Neural cell (in vitro differentiated cells): ENCODE results near the gene PADI4. TPM values are rescaled to one million over a fixed set of nuclear protein-coding genes. Genes with fewer than 3 reads are reported as not detected.

ENCODE experiments used
- H2AFZ ChIP-seq: fragments of 200-600, 300-800 bp; sonication (generic), shearing (Covaris generic); 2 replicates; pipeline ENCODE4 v1.6.0; 2014; ENCODE audit warnings: low read depth, mild to moderate bottlenecking, antibody characterized with exemption, low read length, moderate library complexity
- H3F3A ChIP-seq: fragments of 200-600 bp; shearing (Covaris generic); 2 replicates; pipeline ENCODE4 v1.6.1; 2016; ENCODE audit warnings: mild to moderate bottlenecking, moderate library complexity, mixed read lengths, antibody characterized with exemption, low read length; ENCODE audit not compliant: insufficient read depth, poor library complexity, severe bottlenecking
- H3K27ac ChIP-seq: fragments of 200-600, 300-800 bp; sonication (generic), shearing (Covaris generic); 2 replicates; pipeline ENCODE4 v1.5.1; 2014; ENCODE audit warnings: mild to moderate bottlenecking, low read length, moderate library complexity
- H3K27me3 ChIP-seq: fragments of 300-800, 200-600 bp; sonication (generic), shearing (Covaris generic); 2 replicates; pipeline ENCODE4 v1.6.0; 2014; ENCODE audit warnings: mild to moderate bottlenecking, low read depth, low read length, moderate library complexity; ENCODE audit not compliant: insufficient read depth
- H3K36me3 ChIP-seq: fragments of 300-800, 200-600 bp; sonication (generic), shearing (Covaris generic); 2 replicates; pipeline ENCODE4 v1.5.1; 2014; ENCODE audit warnings: mild to moderate bottlenecking, antibody characterized with exemption, low read length, moderate library complexity; ENCODE audit not compliant: insufficient read depth
- H3K4me2 ChIP-seq: fragments of 300-800, 200-600 bp; sonication (generic), shearing (Covaris generic); 2 replicates; pipeline ENCODE4 v1.6.0; 2014; ENCODE audit warnings: mild to moderate bottlenecking, low read length
- H3K4me3 ChIP-seq: fragments of 300-800, 200-600 bp; sonication (generic), shearing (Covaris generic); 2 replicates; pipeline ENCODE4 v1.5.1; 2014; ENCODE audit warnings: mild to moderate bottlenecking, low read length, moderate library complexity
- H3K79me2 ChIP-seq: fragments of 200-600 bp; shearing (Covaris generic); replicated peaks from 2 replicates; pipeline ENCODE4 v1.6.0; 2014; ENCODE audit warnings: mild to moderate bottlenecking, low read length, moderate library complexity; ENCODE audit not compliant: insufficient read depth
- H3K9ac ChIP-seq: fragments of 300-800, 200-600 bp; sonication (generic), shearing (Covaris generic); 2 replicates; pipeline ENCODE4 v1.6.1; 2016; ENCODE audit warnings: mild to moderate bottlenecking, low read length, mixed read lengths
- H3K9me2 ChIP-seq: fragments of 200-600 bp; shearing (Covaris generic); 2 replicates; pipeline ENCODE4 v1.6.1; 2016; ENCODE audit warnings: mild to moderate bottlenecking, low read length, mixed read lengths; ENCODE audit not compliant: insufficient read depth
- H3K9me3 ChIP-seq: fragments of 200-600, 300-800 bp; sonication (generic), shearing (Covaris generic); 2 replicates; pipeline ENCODE4 v1.6.1; 2016; ENCODE audit warnings: mild to moderate bottlenecking, mixed run types, low read length, moderate library complexity, mixed read lengths
- H4K20me1 ChIP-seq: fragments of 200-600 bp; shearing (Covaris generic); 2 replicates; pipeline ENCODE4 v1.6.1; 2016; ENCODE audit warnings: mild to moderate bottlenecking, mixed run types; ENCODE audit not compliant: insufficient read depth
- CTCF ChIP-seq: fragments of 450-650 bp; IDR thresholded peaks from 2 replicates; pipeline ENCODE4 v1.5.1; 2014; ENCODE audit warnings: antibody characterized with exemption, mild to moderate bottlenecking, moderate library complexity; ENCODE audit not compliant: poor library complexity, severe bottlenecking
- EP300 ChIP-seq: fragments of 450-650 bp; conservative IDR thresholded peaks from 2 replicates; pipeline ENCODE4 v1.6.1; 2014; ENCODE audit warnings: antibody characterized with exemption, mild to moderate bottlenecking, moderate library complexity; ENCODE audit not compliant: poor library complexity, severe bottlenecking
- EZH2 ChIP-seq: fragments of 200-600, 300-800 bp; shearing (Covaris generic), sonication (generic); IDR thresholded peaks from 2 replicates; pipeline ENCODE4 v1.6.1; 2014; ENCODE audit warnings: antibody characterized with exemption, low read length, borderline replicate concordance, mild to moderate bottlenecking; ENCODE audit not compliant: insufficient read depth, poor library complexity, severe bottlenecking
- MXI1 ChIP-seq: fragments of 450-650 bp; conservative IDR thresholded peaks from 2 replicates; pipeline ENCODE4 v1.6.1; 2014; ENCODE audit warnings: antibody characterized with exemption, mild to moderate bottlenecking; ENCODE audit not compliant: poor library complexity, severe bottlenecking
- POLR2AphosphoS5 ChIP-seq: IDR thresholded peaks from 2 replicates; pipeline ENCODE4 v1.6.1; 2012
- RAD21 ChIP-seq: fragments of 450-650 bp; conservative IDR thresholded peaks from 2 replicates; pipeline ENCODE4 v1.6.1; 2014; ENCODE audit warnings: antibody characterized with exemption, mild to moderate bottlenecking, moderate library complexity
- REST ChIP-seq: IDR thresholded peaks from 2 replicates; pipeline ENCODE4 v1.6.1; 2012; ENCODE audit warnings: borderline replicate concordance
- SMC3 ChIP-seq: fragments of 450-650 bp; conservative IDR thresholded peaks from 2 replicates; pipeline ENCODE4 v1.6.1; 2014; ENCODE audit warnings: antibody characterized with exemption, mild to moderate bottlenecking, moderate library complexity; ENCODE audit not compliant: poor library complexity
- TAF1 ChIP-seq: IDR thresholded peaks from 2 replicates; pipeline ENCODE4 v1.6.1; 2012; ENCODE audit warnings: low read depth
- polyA plus RNA-seq: library from polyadenylated mRNA; depleted of rRNA; stranded (reverse); fragments of >200 nt; gene quantifications from 2 replicates; pipeline ENCODE4 v1.2.3, GENCODE V29; 2014

The PADI4 gene
- polyA plus RNA-seq, 1 donor from 2014 or later, result not detected

GRCh38 chr1:17397910-17398695, 90.1 kb downstream of the PADI4 start:
- Histone ChIP-seq H3K27me3 (no peaks in the 10 kb centered on the region), H3K4me3 (no peak overlapping the region), H4K20me1 (no peaks in the 10 kb centered on the region), H3K27ac (no peak overlapping the region), H2AFZ (no peak overlapping the region), H3K9ac (no peak overlapping the region), H3K36me3 (no peaks in the 10 kb centered on the region), H3K9me3 (no peaks in the 10 kb centered on the region), H3K4me2 (no peak overlapping the region), H3K79me2 (no peaks in the 10 kb centered on the region), H3F3A (no peaks in the 10 kb centered on the region), H3K9me2 (no peaks in the 10 kb centered on the region)
- TF ChIP-seq CTCF (no peak), EZH2 (no peak), RAD21 (no peak), SMC3 (no peak), TAF1 (no peak), EP300 (no peak), REST (no peak), MXI1 (no peak), POLR2AphosphoS5 (no peak)

DNA sequence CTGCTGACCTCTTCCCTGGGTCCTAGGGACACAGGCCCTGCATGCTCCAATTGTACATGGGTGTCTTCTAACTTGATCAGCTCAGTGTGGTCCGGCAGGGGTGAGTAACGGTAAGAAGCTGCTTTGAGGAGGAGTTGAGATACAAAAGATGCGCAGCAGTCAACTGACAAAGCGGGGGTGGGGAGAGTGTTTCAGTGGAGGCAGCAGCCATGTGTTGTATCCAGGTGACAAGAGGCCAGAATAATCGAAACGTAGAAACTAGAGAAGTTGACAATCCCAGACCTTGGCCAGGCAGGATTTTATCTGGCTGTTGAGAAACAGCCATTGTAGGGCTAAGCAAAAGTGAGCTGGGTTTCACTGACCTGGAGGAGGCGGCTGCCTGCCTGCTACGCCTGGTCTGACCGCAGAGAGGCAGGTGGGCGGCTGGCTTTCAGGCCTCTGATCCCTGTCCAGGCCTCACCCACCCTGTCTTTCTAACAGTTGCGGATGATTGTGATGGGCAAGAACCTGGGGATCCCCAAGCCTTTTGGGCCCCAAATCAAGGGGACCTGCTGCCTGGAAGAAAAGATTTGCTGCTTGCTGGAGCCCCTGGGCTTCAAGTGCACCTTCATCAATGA, 92.8 kb downstream of the PADI4 start:
- Histone ChIP-seq H3K4me2 (no peak overlapping the region), H3K4me3 (no peak overlapping the region), H4K20me1 (no peaks in the 10 kb centered on the region), H3K9me2 (no peaks in the 10 kb centered on the region), H3K36me3 (no peaks in the 10 kb centered on the region), H3K9ac (no peak overlapping the region), H3K27me3 (no peaks in the 10 kb centered on the region), H3K79me2 (no peaks in the 10 kb centered on the region), H3K27ac (no peak overlapping the region), H3K9me3 (no peaks in the 10 kb centered on the region), H3F3A (no peaks in the 10 kb centered on the region), H2AFZ (no peak overlapping the region)
- TF ChIP-seq SMC3, result no peak
- TF ChIP-seq TAF1, result no peak
- no peak for TF ChIP-seq MXI1
- TF ChIP-seq CTCF, result no peak
- no peak for TF ChIP-seq EZH2
- TF ChIP-seq EP300, result no peak
- TF ChIP-seq REST, result no peak
- no peak for TF ChIP-seq RAD21
- TF ChIP-seq POLR2AphosphoS5, result no peak
